NOMO-1 treated with dmso at 0.1 percent for 144 hours (cell line): ENCODE data around the gene UQCRC1.
"Not testable (repeated sequence)": the region's sequence is repeated elsewhere in the genome, so short reads cannot be mapped to it uniquely, and the experiment has no call there.

Experiments used
- DNase-seq: peaks from one replicate; lab custom pipeline; 2025; ENCODE audit not compliant: unreplicated experiment; lab: John Stamatoyannopoulos, UW

UQCRC1 gene

DNA sequence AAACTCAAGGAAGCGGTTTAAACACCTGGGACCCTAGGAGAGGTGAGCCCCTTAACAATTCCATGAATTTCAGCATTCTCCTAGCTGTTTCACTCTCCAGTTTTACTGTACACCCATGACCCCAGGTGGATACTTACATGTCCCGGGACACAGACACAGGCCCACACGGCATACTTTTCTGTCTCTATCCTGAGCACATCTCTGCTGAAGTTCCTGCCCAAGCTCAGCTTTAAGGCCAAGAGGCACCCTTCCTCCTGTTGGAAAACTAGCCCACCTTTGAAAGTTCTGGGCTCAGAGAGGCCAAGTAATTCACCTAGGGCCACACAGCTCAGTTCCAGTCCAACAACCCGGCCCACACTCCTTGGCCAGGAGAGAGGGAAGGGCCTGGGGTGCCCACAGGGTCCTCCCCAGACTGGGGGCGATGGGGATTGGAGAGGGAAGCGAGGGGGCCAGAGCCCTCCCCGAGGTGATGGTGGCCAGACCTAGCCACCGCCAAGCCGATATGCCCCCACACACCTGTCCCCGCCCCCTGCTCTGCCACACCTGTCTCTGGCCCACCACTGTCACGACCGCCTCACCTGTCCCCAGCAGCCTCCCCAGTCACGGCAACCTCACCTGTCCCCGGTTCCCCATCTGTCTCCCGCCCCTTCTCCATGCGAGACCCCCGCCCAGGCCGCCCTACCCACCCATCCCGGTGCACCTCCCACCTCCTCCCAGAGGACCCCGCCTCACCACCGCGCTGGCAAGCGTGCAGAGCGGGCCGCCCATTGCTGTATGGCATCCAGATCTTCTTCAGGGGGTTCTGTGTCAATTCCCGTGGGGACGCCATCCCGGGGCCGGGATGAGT, 53.3 kb downstream of the UQCRC1 start:
- no peak for DNase-seq

DNA sequence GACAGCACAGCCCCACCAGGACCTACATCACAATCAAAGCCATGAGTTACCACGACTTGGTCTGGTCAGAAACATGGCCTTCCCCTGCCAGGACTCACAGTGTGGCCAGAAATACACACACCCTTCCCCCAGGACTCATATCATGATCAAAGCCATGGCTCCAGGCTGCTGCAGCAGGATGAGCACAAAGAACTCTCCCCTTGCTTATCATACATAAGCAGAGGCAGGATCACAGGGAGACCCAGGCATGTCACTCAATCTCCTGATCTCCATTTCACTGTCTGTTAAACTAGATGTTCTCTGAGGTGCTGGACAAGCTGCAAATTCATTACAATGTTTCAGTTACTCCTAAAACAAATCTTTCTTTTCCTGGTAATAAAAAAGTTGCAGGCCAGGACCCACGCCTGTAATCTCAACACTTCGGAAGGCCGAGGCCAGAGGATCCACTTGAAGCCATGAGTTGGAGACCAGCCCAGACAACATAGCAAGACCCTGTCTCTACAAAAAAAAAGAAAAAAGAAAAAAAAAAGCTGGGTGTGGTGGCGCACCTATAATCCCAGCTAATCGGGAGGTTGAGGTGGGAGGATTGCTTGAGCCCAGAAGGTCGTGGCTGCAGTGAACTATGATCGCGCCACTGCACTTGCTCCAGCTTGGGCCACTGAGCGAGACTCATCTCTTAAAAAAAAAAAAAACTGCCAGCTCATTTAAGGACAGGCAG, 54.1 kb downstream of the UQCRC1 start:
- DNase-seq = no peak

DNA sequence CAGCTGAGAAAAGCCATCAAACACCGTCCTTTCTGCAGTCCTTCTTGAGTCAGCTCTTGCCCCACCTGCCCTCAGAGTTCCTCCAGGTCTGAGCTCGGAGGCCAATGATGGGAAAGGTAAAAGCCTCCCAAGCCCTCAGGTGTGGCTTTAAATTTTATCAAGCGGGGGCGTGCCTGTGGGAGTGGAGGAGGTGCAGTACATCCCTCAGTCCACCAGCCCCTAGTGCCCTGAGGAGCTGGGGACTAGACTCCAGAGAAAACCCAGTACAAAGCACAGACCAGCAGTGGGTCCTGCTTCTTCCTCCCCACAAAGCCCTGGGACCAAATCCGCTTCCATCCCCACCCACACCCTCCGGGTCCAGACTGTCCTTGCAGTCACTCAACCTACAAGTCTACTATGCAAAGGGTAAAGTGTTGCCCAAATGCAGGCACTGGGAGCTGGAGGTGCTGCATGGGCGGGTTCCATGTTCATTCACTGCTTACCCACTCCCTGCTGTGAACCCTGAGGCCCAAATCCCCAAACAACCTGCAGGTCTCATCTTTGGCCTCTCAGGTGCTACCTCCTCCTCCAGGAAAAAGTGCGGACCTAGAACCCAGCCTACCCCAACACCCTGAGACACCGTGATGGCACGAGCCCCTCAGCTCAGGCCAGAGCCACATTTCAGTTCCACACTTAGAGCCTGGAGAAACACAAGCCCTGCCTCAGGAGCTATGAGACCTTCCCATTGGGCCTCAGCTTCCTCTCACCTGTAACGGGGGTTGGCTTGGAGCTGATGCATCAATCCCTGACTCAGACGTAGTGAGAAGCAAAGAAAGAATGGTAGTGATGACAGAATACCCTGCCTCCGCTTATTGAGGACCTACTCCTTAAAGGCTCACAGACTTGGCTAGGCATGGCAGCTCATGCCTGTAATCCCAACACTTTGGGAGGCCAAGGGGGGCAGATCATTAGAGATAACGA, 55.3 kb downstream of the UQCRC1 start:
- DNase-seq = no peak

DNA sequence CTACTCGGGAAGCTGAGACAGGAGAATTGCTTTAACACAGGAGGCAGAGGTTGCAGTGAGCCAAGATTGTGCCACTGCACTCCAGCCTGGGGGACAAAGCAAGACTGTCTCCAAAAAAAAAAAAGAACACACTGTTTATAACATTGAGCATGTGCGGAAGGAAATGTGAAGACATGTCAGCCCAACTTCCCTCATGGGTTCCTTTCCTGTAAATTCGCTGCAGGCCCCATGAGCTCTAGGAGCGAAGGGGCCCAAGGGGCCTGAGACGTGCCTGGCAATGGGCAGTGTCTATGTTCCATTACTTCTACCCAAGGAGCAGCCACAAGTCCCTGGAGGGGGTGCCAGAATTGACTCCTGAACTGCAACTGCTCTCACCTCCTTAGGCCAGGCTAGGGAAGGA, 56.1 kb downstream of the UQCRC1 start:
- DNase-seq = no peak

DNA sequence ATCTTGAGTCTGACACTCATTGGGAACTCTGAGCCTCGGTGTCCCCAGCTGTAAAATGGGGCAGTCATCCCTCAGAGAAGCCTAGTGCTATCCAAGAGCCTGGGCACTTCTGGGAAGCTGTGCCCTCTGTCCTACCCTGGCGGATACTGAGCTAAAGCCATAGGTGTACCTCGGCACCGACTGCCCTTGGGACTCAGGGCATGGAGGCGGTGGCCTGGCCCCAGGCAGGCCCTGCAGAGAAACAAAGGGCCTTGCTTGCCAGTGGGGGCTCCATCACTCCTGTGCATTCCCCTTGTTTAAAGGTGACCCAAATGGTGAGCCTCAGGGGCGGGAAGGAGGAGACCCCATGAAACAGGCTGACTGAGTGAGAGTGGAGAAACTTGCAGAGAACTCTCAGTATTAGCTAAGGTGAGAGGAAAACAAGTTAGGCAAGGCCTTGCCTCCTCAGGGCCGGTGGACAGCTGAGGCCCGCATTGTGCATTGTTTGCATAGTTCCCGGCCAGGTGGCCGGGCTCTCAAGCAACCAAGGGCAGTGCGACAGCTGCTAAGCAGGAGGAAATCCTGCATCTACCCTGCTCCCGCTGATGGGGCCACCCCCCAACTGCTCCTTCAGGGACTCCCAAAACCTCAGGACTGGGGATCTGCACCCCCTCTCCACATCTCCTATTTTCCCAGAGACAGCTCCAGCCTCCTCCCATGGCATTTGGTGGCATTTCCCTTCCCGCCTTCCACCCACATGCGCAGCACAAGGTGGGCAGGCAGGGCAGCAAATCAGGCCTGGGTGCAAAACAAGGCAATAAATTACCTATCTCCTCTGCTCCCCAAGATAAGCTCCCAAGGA, 57.1 kb downstream of the UQCRC1 start:
- no peak for DNase-seq

DNA sequence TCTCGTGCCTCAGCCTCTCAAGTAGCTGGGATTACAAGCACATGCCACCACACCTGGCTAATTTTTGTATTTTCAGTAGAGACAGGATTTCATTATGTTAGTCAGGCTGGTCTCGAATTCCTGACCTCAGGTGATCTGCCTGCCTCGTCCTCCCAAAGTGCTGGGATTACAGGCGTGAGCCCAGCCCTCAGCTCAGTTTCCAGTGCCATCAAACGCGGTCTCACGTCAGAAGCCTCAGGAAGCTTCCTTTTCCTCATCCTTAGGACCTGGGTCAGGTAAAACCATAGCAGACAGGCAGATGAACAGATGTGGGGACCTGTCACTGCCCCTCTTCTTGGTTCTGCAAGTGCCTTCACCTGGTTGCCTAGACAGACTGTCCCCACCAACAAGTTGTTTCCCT, 57.8 kb downstream of the UQCRC1 start:
- not testable (repeated sequence) for DNase-seq
